Fibroblast of skin of scalp (primary cell): ENCODE results near the gene TLCD3B.
"Not testable (repeated sequence)": the region's sequence is repeated elsewhere in the genome, so short reads cannot be mapped to it uniquely, and the experiment has no call there.

ENCODE experiments used
- DNase-seq: peaks from one replicate; pipeline ENCODE4 v3.0.0-alpha.2; 2013

The TLCD3B gene

GRCh38 chr16:30060836-30061554 lies 29.9 kb upstream of the TLCD3B start:
- no peak for DNase-seq

- no peak for DNase-seq
Observed at GRCh38 chr16:30060346-30060745, 29.3 kb upstream of the TLCD3B start.

GRCh38 chr16:30054959-30055553 lies 24.0 kb upstream of the TLCD3B start:
- no peak for DNase-seq

GRCh38 chr16:30054451-30054850 lies 23.4 kb upstream of the TLCD3B start:
- DNase-seq: no peak

GRCh38 chr16:30053376-30054015 lies 22.4 kb upstream of the TLCD3B start:
- peak; percentile 63 for DNase-seq

GRCh38 chr16:30052671-30053372 lies 21.8 kb upstream of the TLCD3B start:
- DNase-seq: peak; percentile 91

- DNase-seq: peak; percentile 65
Observed at GRCh38 chr16:30051518-30051917, 20.4 kb upstream of the TLCD3B start.

GRCh38 chr16:30049871-30050270 lies 18.8 kb upstream of the TLCD3B start:
- DNase-seq: no peak

- DNase-seq: no peak
Observed at GRCh38 chr16:30046588-30046987, 15.5 kb upstream of the TLCD3B start.

- DNase-seq: no peak
Observed at GRCh38 chr16:30046178-30046577, 15.1 kb upstream of the TLCD3B start.

- DNase-seq: peak; percentile 59
Observed at GRCh38 chr16:30041841-30042240, 10.8 kb upstream of the TLCD3B start.

GRCh38 chr16:30040690-30041089 lies 9.6 kb upstream of the TLCD3B start:
- not testable (repeated sequence) for DNase-seq

GRCh38 chr16:30040221-30040620 lies 9.2 kb upstream of the TLCD3B start:
- no peak for DNase-seq

- DNase-seq: no peak
Observed at GRCh38 chr16:30033270-30033669, 2.2 kb upstream of the TLCD3B start.

GRCh38 chr16:30032083-30032819 lies 1.2 kb upstream of the TLCD3B start:
- peak; percentile 68 for DNase-seq

- DNase-seq: no peak
Observed at GRCh38 chr16:30031477-30031918, 427 bp upstream of the TLCD3B start.

GRCh38 chr16:30030011-30030685 lies 923 bp downstream of the TLCD3B start:
- DNase-seq: no peak

GRCh38 chr16:30028438-30029076 lies 2.5 kb downstream of the TLCD3B start:
- DNase-seq: no peak

- DNase-seq: no peak
Observed at GRCh38 chr16:30027588-30028437, 3.3 kb downstream of the TLCD3B start.

GRCh38 chr16:30026449-30026848 lies 4.6 kb downstream of the TLCD3B start:
- DNase-seq: no peak
